Neuronal stem cell (in vitro differentiated cells): ENCODE measurements around the gene MUL1. TPM values are rescaled to one million over a fixed set of nuclear protein-coding genes. Genes with fewer than 3 reads are reported as not detected.

Experiments
- DNase-seq: peaks from one replicate; pipeline ENCODE4 v3.0.0-alpha.2; 2013; ENCODE audit warnings: low spot score
- H2AFZ ChIP-seq: one replicate; pipeline ENCODE4 v1.6.1; 2013; ENCODE audit warnings: mild to moderate bottlenecking, low read length, inconsistent platforms
- H2AK5ac ChIP-seq: 2 replicates; pipeline ENCODE4 v1.6.1; 2013; ENCODE audit warnings: low read depth, mild to moderate bottlenecking, inconsistent platforms, low read length, moderate library complexity, mixed read lengths
- H2BK120ac ChIP-seq: 2 replicates; pipeline ENCODE4 v1.6.1; 2013; ENCODE audit warnings: low read depth, mild to moderate bottlenecking, inconsistent platforms, low read length, moderate library complexity, mixed read lengths
- H2BK12ac ChIP-seq: one replicate; pipeline ENCODE4 v1.6.1; 2013; ENCODE audit warnings: low read length, inconsistent platforms
- H2BK15ac ChIP-seq: 2 replicates; pipeline ENCODE4 v1.6.1; 2013; ENCODE audit warnings: mild to moderate bottlenecking, low read length, inconsistent platforms, mixed read lengths
- H2BK5ac ChIP-seq: one replicate; pipeline ENCODE4 v1.6.1; 2013; ENCODE audit warnings: inconsistent platforms, mild to moderate bottlenecking, low read length, moderate library complexity
- H3K14ac ChIP-seq: one replicate; pipeline ENCODE4 v1.6.1; 2013; ENCODE audit warnings: low read length, inconsistent platforms
- H3K18ac ChIP-seq: 2 replicates; pipeline ENCODE4 v1.6.1; 2013; ENCODE audit warnings: low read length, inconsistent platforms
- H3K23ac ChIP-seq: 2 replicates; pipeline ENCODE4 v1.6.1; 2013; ENCODE audit warnings: low read depth, mild to moderate bottlenecking, mixed read lengths, low read length, inconsistent platforms; ENCODE audit not compliant: poor library complexity
- H3K27ac ChIP-seq: replicated peaks from 3 replicates; pipeline ENCODE4 v1.5.1; 2013; ENCODE audit warnings: low read length, inconsistent platforms
- H3K27me3 ChIP-seq, 3 experiments: 2 replicates each; pipeline ENCODE4 v1.6.1; 2013; ENCODE audit warnings: low read length in 3 of 3, mild to moderate bottlenecking in 2 of 3, inconsistent platforms in 1 of 3, low read depth in 1 of 3, mixed read lengths in 1 of 3, moderate library complexity in 1 of 3; ENCODE audit not compliant: control insufficient read depth in 3 of 3, insufficient read depth in 3 of 3
- H3K36me3 ChIP-seq, 2 donors: replicated peaks in 1 of 2; 2 replicates each; pipeline ENCODE4 v1.6.1; 2013; ENCODE audit warnings: low read length in 2 of 2; ENCODE audit not compliant: control insufficient read depth in 2 of 2, insufficient read depth in 2 of 2
- H3K4ac ChIP-seq: 2 replicates; pipeline ENCODE4 v1.6.1; 2013; ENCODE audit warnings: inconsistent platforms, mild to moderate bottlenecking, low read length, moderate library complexity
- H3K4me1 ChIP-seq, 2 donors: 1 replicate in 1 of 2; 2 replicates in 1 of 2; pipeline ENCODE4 v1.6.1; 2013; ENCODE audit warnings: low read length in 2 of 2, low read depth in 1 of 2; ENCODE audit not compliant: control insufficient read depth in 2 of 2, insufficient read depth in 1 of 2
- H3K4me2 ChIP-seq: one replicate; pipeline ENCODE4 v1.6.1; 2013; ENCODE audit warnings: mild to moderate bottlenecking, low read length, inconsistent platforms; ENCODE audit not compliant: insufficient read depth, poor library complexity, severe bottlenecking
- H3K4me3 ChIP-seq, 2 donors: 2 replicates each; pipeline ENCODE4 v1.5.1; 2013; ENCODE audit warnings: low read length in 2 of 2, mild to moderate bottlenecking in 2 of 2, inconsistent platforms in 1 of 2, moderate library complexity in 1 of 2
- H3K79me1 ChIP-seq: one replicate; pipeline ENCODE4 v1.6.1; 2013; ENCODE audit warnings: low read depth, mild to moderate bottlenecking, inconsistent platforms, low read length, moderate library complexity
- H3K9ac ChIP-seq: one replicate; pipeline ENCODE4 v1.6.1; 2013; ENCODE audit warnings: mild to moderate bottlenecking, low read depth, low read length, inconsistent platforms; ENCODE audit not compliant: poor library complexity
- H3K9me3 ChIP-seq, 2 donors: replicated peaks in 1 of 2; 2 replicates each; pipeline versions ENCODE3 to v1.6.1; 2013; ENCODE audit warnings: low read length in 2 of 2, mild to moderate bottlenecking in 2 of 2, inconsistent platforms in 1 of 2, low read depth in 1 of 2, mixed read lengths in 1 of 2, moderate library complexity in 1 of 2; ENCODE audit not compliant: control insufficient read depth in 2 of 2, insufficient read depth in 1 of 2
- H4K8ac ChIP-seq: one replicate; pipeline ENCODE4 v1.6.1; 2013; ENCODE audit warnings: low read depth, mild to moderate bottlenecking, inconsistent platforms, low read length, moderate library complexity
- H4K91ac ChIP-seq: one replicate; pipeline ENCODE4 v1.6.1; 2013; ENCODE audit warnings: low read length, low read depth, mild to moderate bottlenecking, inconsistent platforms; ENCODE audit not compliant: poor library complexity
- WGBS, 2 donors: extraction: QIAGEN DNeasy Blood & Tissue Kit; methylation state at CpG; one replicate each; pipeline ENCODE4 v1.1.7; 2013; ENCODE audit warnings: missing lambda C conversion rate in 2 of 2, mixed read lengths in 1 of 2; ENCODE audit not compliant: insufficient read length in 2 of 2, insufficient replicate concordance in 1 of 2; ENCODE audit errors: extremely low coverage in 2 of 2; 5-methylcytosine and 5-hydroxymethylcytosine counted together
- polyA plus RNA-seq, 2 experiments: library from polyadenylated mRNA; stranded (reverse); fragments of 200-250 nt; gene quantifications; one replicate each; pipeline ENCODE4 v1.2.3, GENCODE V29; 2013

The MUL1 gene
- polyA plus RNA-seq (2013, experiment 1 of 2): 10.7 TPM
- 10.3 TPM for polyA plus RNA-seq (2013, experiment 2 of 2)

GRCh38 chr1:20507564-20508410 lies at the start of gene MUL1:
MUL1 (minus strand) TSS chr1:20508151; CDS start chr1:20508024, 127 bp downstream.
- no peak within 1 kb of the TSS for H4K91ac ChIP-seq
- peaks cover 4% of the 10 kb centered on the region for H3K79me1 ChIP-seq
- H3K18ac ChIP-seq: peak within 1 kb of the TSS; percentile 86
- no peak within 1 kb of the TSS for H2BK120ac ChIP-seq
- no peak within 1 kb of the TSS for H2BK15ac ChIP-seq
- peaks cover 0 to 3% of the 10 kb centered on the region in 2 donors for H3K4me1 ChIP-seq
- WGBS, 2 donors: no CpG with 5 or more reads among the region's 58 CpGs
- H3K36me3 ChIP-seq: peaks cover 0 to 24% of the 10 kb centered on the region in 2 donors
- no peak within 1 kb of the TSS for H2BK12ac ChIP-seq
- no peaks in the 10 kb centered on the region for H3K9me3 ChIP-seq
- H2AFZ ChIP-seq: peak within 1 kb of the TSS; percentile 93
- no peak within 1 kb of the TSS for H3K27ac ChIP-seq
- no peak within 1 kb of the TSS for H4K8ac ChIP-seq
- H2BK5ac ChIP-seq: no peak within 1 kb of the TSS
- no peak within 1 kb of the TSS for H3K4ac ChIP-seq
- H3K23ac ChIP-seq: peak within 1 kb of the TSS; percentile 99
- H3K4me3 ChIP-seq: peak within 1 kb of the TSS; percentile 84 to 97
- peak within 1 kb of the TSS; percentile 89 for H3K9ac ChIP-seq
- peak within 1 kb of the TSS; percentile 16 for H2AK5ac ChIP-seq
- peak within 1 kb of the TSS; percentile 49 for H3K14ac ChIP-seq
- peaks cover 0 to 8% (median 7%) of the 10 kb centered on the region in 3 experiments for H3K27me3 ChIP-seq
- peak; percentile 89 for DNase-seq
- H3K4me2 ChIP-seq: peak within 1 kb of the TSS; percentile 78

- H3K4ac ChIP-seq: no peak overlapping the region
- H3K27ac ChIP-seq: no peak overlapping the region
- no peak for DNase-seq
- H3K14ac ChIP-seq: no peak overlapping the region
- H3K18ac ChIP-seq: no peak overlapping the region
- no peak overlapping the region for H2BK12ac ChIP-seq
- no peak overlapping the region for H2AK5ac ChIP-seq
- no peak overlapping the region for H3K4me2 ChIP-seq
- no peak overlapping the region for H2BK120ac ChIP-seq
- no peak overlapping the region for H4K91ac ChIP-seq
- H2BK5ac ChIP-seq: no peak overlapping the region
- no peak overlapping the region for H2BK15ac ChIP-seq
- WGBS, 2 donors: no CpG with 5 or more reads among the region's 4 CpGs
- no peak overlapping the region for H4K8ac ChIP-seq
- no peak overlapping the region for H3K4me3 ChIP-seq
- H3K79me1 ChIP-seq: no peaks in the 10 kb centered on the region
- H3K4me1 ChIP-seq: peaks cover 0 to 9% of the 10 kb centered on the region in 2 donors
- H3K36me3 ChIP-seq: no peaks in the 10 kb centered on the region
- no peak overlapping the region for H2AFZ ChIP-seq
- peaks cover 0 to 1% of the 10 kb centered on the region in 2 donors for H3K9me3 ChIP-seq
- H3K9ac ChIP-seq: no peak overlapping the region
- H3K23ac ChIP-seq: no peak overlapping the region
- peaks cover 19 to 86% (median 60%) of the 10 kb centered on the region in 3 experiments for H3K27me3 ChIP-seq
Measured at GRCh38 chr1:20555758-20556120, 47.8 kb upstream of the MUL1 start.

GRCh38 chr1:20555025-20555757 lies 47.2 kb upstream of the MUL1 start:
- Histone ChIP-seq H3K27me3 (peaks cover 19 to 84% (median 60%) of the 10 kb centered on the region in 3 experiments), H4K8ac (no peak overlapping the region), H2BK5ac (no peak overlapping the region), H2BK120ac (no peak overlapping the region), H3K18ac (no peak overlapping the region), H2BK12ac (no peak overlapping the region), H3K4me2 (no peak overlapping the region), H3K27ac (no peak overlapping the region), H3K4ac (no peak overlapping the region), H2BK15ac (no peak overlapping the region), H3K9ac (no peak overlapping the region), H3K9me3 (peaks cover 0 to 1% of the 10 kb centered on the region in 2 donors), H2AK5ac (no peak overlapping the region), H3K14ac (no peak overlapping the region), H3K36me3 (no peaks in the 10 kb centered on the region), H3K79me1 (no peaks in the 10 kb centered on the region), H2AFZ (no peak overlapping the region), H3K23ac (no peak overlapping the region), H3K4me3 (no peak overlapping the region), H3K4me1 (peaks cover 0 to 9% of the 10 kb centered on the region in 2 donors), H4K91ac (no peak overlapping the region)
- no peak for DNase-seq
- no CpG with 5 or more reads among the region's 7 CpGs for WGBS, 2 donors
